DND-41 (cell line): ENCODE data around the gene POLE2.

Experiments used
- CTCF ChIP-seq: IDR thresholded peaks from 2 replicates; pipeline ENCODE4 v1.5.1; 2012; ENCODE audit warnings: borderline replicate concordance, low read length, moderate library complexity, mild to moderate bottlenecking; ENCODE audit not compliant: poor library complexity, severe bottlenecking; ENCODE audit errors: extremely low read depth
- EZH2 ChIP-seq: IDR thresholded peaks from 3 replicates; pipeline ENCODE4 v1.6.1; 2012; ENCODE audit warnings: borderline replicate concordance, low read depth, mild to moderate bottlenecking, moderate library complexity, low read length, inconsistent platforms; ENCODE audit not compliant: severe bottlenecking

GRCh38 chr14:49598485-49599300 is 89.3 kb downstream of the POLE2 start, which contains the start of gene LRR1:
- TF ChIP-seq CTCF (no peak), EZH2 (no peak)
